Measurements from ENCODE around the gene DAGLB.

Gene DAGLB

DNA sequence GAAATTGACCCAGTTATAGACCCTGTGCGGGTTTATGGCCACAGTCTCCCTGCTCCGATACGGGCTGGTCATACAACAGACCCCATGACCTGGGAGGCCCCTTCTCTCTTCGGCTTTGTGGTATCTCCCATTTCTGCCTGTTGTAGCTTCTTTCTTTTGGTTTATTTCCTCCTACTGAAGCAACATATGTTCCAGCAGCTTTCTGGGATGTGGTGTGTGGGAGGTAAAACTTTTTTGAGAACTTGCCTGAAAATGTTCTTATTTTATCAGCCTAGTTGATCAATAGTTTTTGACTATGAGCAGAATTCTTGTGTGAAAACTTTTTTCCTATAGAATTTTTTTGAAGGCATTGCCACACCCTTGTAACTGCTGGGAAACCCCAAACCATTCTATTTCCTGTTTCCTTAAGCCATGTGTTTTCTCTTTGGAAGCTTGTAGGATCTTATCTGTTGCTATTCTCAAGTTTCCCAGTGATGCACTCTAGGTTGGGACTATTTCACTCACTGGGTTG, 80.0 kb downstream of the DAGLB start:
- DNase-seq (ENCODE audit: low read depth in 2 of 2) = no peak

DNA sequence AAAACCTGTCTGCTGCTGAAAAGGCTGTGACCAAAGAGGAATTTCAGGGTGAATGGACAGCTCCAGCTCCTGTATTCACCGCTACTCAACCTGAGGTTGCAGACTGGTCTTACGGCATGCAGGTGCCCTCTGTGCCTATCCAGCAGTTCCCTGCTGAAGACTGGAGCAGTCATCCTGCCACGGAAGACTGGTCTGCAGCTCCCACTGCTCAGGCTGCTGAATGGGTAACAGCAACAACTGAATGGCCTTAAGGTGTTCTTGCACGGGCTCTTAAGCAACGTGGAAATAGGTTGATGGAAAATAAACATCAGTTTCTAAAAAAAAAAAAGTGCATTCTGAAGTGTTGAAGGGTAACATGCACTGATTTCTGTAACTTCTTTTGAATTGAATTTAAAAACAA, 82.3 kb downstream of the DAGLB start:
- no peak for DNase-seq (ENCODE audit: low read depth in 2 of 2)

- no peak for DNase-seq (ENCODE audit: low read depth in 2 of 2)
Observed at GRCh38 chr7:6360841-6361240, 86.9 kb downstream of the DAGLB start.

GRCh38 chr7:6359734-6360133, 88.0 kb downstream of the DAGLB start:
- DNase-seq (ENCODE audit: low read depth in 2 of 2) = no peak
